Heart left ventricle (tissue), 13 donors: ENCODE results near the gene CACNA1S.

Source experiments
- POLR2A ChIP-seq, 2 donors: fragments of 450-650 bp; IDR thresholded peaks; one replicate each; pipeline ENCODE4 v1.6.1; 2017; ENCODE audit warnings: antibody characterized with exemption in 2 of 2, mild to moderate bottlenecking in 2 of 2, moderate library complexity in 2 of 2
- TF ChIP-seq, protein P1 (sequence below), 12 donors: fragments of 200-600 bp; sonication (generic) in 4 of 12; IDR thresholded peaks; one replicate each; pipeline versions ENCODE4 v1.5.0 to v1.8.0; 2018 to 2022; ENCODE audit warnings: antibody characterized with exemption in 12 of 12, mild to moderate bottlenecking in 5 of 12
- donor health status: ischemic (EF 13 %, LVEDD 7.1; RV severe dilation, severe dysfunction).
- donor health status: DM: no; HTN: yes; CAD: no.
- donor health status: DM: no; HTN: no; CAD: no.
- donor health status: ischemic (EF 25% LVEDD 6.9; RV normal size, moderate dysfunction).
- donor health status: ischemic (EF 25% LVEDD 5.7; RV mildly dilated, moderate dysfunction).
- donor health status: ischemic (EF 35%, LVEDD 5.7; RV mildly dilated, moderate dysfunction).
- donor health status: nonischemic (EF 11% LVEDD 7.7; RV severe dilation, severe dysfunction).
- donor health status: DM: yes; HTN: yes; CAD: no.
- donor health status: PGD.
- donor health status: ischemic (EF 29% LVEDD 5.4; RV normal size, mild dysfunction).
- donor health status: nonischemic (EF 23%, LVEDD 6.1; RV moderate dilation, normal function).

- TF ChIP-seq, protein P1, sequence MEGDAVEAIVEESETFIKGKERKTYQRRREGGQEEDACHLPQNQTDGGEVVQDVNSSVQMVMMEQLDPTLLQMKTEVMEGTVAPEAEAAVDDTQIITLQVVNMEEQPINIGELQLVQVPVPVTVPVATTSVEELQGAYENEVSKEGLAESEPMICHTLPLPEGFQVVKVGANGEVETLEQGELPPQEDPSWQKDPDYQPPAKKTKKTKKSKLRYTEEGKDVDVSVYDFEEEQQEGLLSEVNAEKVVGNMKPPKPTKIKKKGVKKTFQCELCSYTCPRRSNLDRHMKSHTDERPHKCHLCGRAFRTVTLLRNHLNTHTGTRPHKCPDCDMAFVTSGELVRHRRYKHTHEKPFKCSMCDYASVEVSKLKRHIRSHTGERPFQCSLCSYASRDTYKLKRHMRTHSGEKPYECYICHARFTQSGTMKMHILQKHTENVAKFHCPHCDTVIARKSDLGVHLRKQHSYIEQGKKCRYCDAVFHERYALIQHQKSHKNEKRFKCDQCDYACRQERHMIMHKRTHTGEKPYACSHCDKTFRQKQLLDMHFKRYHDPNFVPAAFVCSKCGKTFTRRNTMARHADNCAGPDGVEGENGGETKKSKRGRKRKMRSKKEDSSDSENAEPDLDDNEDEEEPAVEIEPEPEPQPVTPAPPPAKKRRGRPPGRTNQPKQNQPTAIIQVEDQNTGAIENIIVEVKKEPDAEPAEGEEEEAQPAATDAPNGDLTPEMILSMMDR (IDR thresholded peaks at IDR 0.05), result no peak
- TF ChIP-seq POLR2A (IDR thresholded peaks at IDR 0.05), result no peak
These were observed 29.2 kb upstream of the CACNA1S start for GRCh38 chr1:201141418-201141817.
